CD4-positive, alpha-beta T cell (primary cell): ENCODE measurements around the gene IL22. TPM values are rescaled to one million over a fixed set of nuclear protein-coding genes. Genes with fewer than 3 reads are reported as not detected.

Experiments
- ATAC-seq: fragments of 200-7000 bp; cut with Tn5 transposase; one replicate; pipeline ENCODE4 v1.10.0; 2022; ENCODE audit warnings: mild to moderate bottlenecking; ENCODE audit not compliant: poor library complexity
- CTCF ChIA-PET: fragments of 350-600 bp; sonication (Branson Sonifier 250); formaldehyde crosslinking; loops from one replicate; lab custom pipeline; 2021; ENCODE audit warnings: antibody characterized with exemption, inconsistent platforms; lab: Charles Lee
- POLR2A ChIA-PET: fragments of 350-600 bp; sonication (Branson Sonifier 250); formaldehyde crosslinking; loops from one replicate; lab custom pipeline; 2021; ENCODE audit warnings: antibody characterized with exemption, inconsistent platforms; lab: Charles Lee
- DNase-seq, 14 experiments: peaks; one replicate each; pipeline ENCODE4 v3.0.0-alpha.2; 2013 to 2020; ENCODE audit warnings: mixed read lengths in 2 of 14
- H3K27ac ChIP-seq, 2 donors: one replicate each; pipeline versions ENCODE4 v1.5.1 to v1.7.0; 2013; ENCODE audit warnings: low read length in 2 of 2, low read depth in 1 of 2, mild to moderate bottlenecking in 1 of 2
- H3K27me3 ChIP-seq, 2 experiments: 1 replicate in 1 of 2; 2 replicates in 1 of 2; pipeline versions ENCODE4 v1.6.1 to v1.7.0; 2013; ENCODE audit warnings: low read length in 2 of 2, control low read depth in 1 of 2, mild to moderate bottlenecking in 1 of 2, moderate library complexity in 1 of 2; ENCODE audit not compliant: insufficient read depth in 2 of 2, control insufficient read depth in 1 of 2
- H3K36me3 ChIP-seq: one replicate; pipeline ENCODE4 v1.6.1; 2013; ENCODE audit warnings: low read length, control low read depth; ENCODE audit not compliant: insufficient read depth
- H3K4me1 ChIP-seq: one replicate; pipeline ENCODE4 v1.6.1; 2013; ENCODE audit warnings: low read length, control low read depth; ENCODE audit not compliant: insufficient read depth
- H3K4me3 ChIP-seq: one replicate; pipeline ENCODE4 v1.5.1; 2013; ENCODE audit warnings: mild to moderate bottlenecking, low read length, moderate library complexity
- H3K9me3 ChIP-seq, 2 experiments: 1 replicate in 1 of 2; 2 replicates in 1 of 2; pipeline versions ENCODE4 v1.6.1 to v1.7.0; 2013; ENCODE audit warnings: low read length in 2 of 2, mild to moderate bottlenecking in 2 of 2, control low read depth in 1 of 2, moderate library complexity in 1 of 2; ENCODE audit not compliant: control insufficient read depth in 1 of 2, insufficient read depth in 1 of 2
- H3K27ac Mint-ChIP-seq: one replicate; pipeline ENCODE4 v1.8.0; 2020; ENCODE audit warnings: mixed read lengths
- H3K27me3 Mint-ChIP-seq: one replicate; pipeline ENCODE4 v1.8.0; 2021; ENCODE audit warnings: mixed read lengths
- H3K36me3 Mint-ChIP-seq: one replicate; pipeline ENCODE4 v1.8.0; 2021; ENCODE audit warnings: low read depth, mixed read lengths
- H3K4me1 Mint-ChIP-seq: one replicate; pipeline ENCODE4 v1.8.0; 2021; ENCODE audit warnings: low read depth, mixed read lengths
- H3K4me3 Mint-ChIP-seq: one replicate; pipeline ENCODE4 v1.8.0; 2020; ENCODE audit warnings: mild to moderate bottlenecking, mixed read lengths
- H3K9me3 Mint-ChIP-seq: one replicate; pipeline ENCODE4 v1.8.0; 2020; ENCODE audit warnings: mixed read lengths
- intact Hi-C, 2 experiments: fragments of 100-400 bp; cut with DNase I in 1 of 2; cut with micrococcal nuclease in 1 of 2; formaldehyde crosslinking; loops; one replicate each; pipeline versions ENCODE4 v1.15.1 to v1.9.0; 2023 to 2025; cut with DNase I, micrococcal nuclease
- total RNA-seq, 174 experiments: library from RNA in 2 of 174; stranded (reverse) in 2 of 174; gene quantifications; one replicate each; pipeline ENCODE4 v1.2.3 and lab custom pipeline; 2021 to 2026
- TF ChIP-seq, protein P1 (sequence below): fragments of 200-600 bp; IDR thresholded peaks from one replicate; pipeline ENCODE4 v1.8.0; 2022; ENCODE audit warnings: antibody characterized with exemption, mild to moderate bottlenecking

The IL22 gene
- total RNA-seq, 2 experiments from 2014 or later = not detected

DNA sequence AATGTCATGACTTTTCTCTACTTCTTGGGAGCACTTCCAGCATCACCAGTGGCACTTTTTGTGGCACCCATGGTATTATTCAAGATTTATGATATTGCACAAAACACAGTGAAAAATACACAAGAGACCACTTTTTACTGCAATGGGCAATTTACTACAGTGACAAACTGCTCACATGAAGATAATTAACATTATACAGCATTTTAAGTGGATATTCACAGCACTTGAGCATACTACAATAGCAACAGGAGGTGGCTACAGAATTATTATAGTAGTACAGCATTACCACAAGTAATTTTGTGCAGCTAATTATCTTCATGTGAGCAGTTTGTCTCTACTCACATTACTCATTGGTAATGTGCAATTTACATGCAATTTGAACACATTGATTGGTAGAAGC, 46.1 kb downstream of the IL22 start:
- ATAC-seq (no peak), DNase-seq (no peak)
- Histone ChIP-seq H3K27me3 (no peaks in the 10 kb centered on the region), H3K27ac (no peak overlapping the region), H3K4me1 (peaks cover 14% of the 10 kb centered on the region), H3K4me3 (no peak overlapping the region), H3K36me3 (no peaks in the 10 kb centered on the region), H3K9me3 (no peaks in the 10 kb centered on the region)
- CTCF ChIA-PET = no interaction called here
- intact Hi-C loops = no loop called here
- Mint-ChIP-seq H3K36me3 (no peaks in the 10 kb centered on the region), H3K9me3 (peaks cover 3% of the 10 kb centered on the region), H3K4me3 (no peak overlapping the region), H3K4me1 (peaks cover 27% of the 10 kb centered on the region), H3K27me3 (peaks cover 3% of the 10 kb centered on the region), H3K27ac (no peak overlapping the region)
- TF ChIP-seq, protein P1, sequence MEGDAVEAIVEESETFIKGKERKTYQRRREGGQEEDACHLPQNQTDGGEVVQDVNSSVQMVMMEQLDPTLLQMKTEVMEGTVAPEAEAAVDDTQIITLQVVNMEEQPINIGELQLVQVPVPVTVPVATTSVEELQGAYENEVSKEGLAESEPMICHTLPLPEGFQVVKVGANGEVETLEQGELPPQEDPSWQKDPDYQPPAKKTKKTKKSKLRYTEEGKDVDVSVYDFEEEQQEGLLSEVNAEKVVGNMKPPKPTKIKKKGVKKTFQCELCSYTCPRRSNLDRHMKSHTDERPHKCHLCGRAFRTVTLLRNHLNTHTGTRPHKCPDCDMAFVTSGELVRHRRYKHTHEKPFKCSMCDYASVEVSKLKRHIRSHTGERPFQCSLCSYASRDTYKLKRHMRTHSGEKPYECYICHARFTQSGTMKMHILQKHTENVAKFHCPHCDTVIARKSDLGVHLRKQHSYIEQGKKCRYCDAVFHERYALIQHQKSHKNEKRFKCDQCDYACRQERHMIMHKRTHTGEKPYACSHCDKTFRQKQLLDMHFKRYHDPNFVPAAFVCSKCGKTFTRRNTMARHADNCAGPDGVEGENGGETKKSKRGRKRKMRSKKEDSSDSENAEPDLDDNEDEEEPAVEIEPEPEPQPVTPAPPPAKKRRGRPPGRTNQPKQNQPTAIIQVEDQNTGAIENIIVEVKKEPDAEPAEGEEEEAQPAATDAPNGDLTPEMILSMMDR = no peak
- POLR2A ChIA-PET = no interaction called here

DNA sequence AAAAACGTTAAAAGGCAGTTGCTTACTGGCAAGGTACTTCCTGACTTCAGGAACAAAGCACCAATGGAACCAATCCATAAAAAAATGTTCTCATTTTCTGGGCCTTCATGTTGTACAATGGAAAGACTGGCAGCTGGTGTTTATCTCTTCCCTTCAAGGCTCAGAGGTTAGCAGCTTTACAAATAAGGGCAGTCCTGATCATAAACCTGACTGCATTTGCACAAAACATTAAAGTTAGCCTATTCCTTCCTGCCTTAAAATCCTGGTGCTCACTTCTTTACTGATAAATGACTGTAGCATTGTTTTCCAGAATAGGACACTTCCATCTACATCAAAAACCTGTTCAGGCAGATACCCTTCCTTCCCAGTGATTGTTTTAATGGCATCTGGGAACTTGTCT, 47.0 kb downstream of the IL22 start:
- Histone ChIP-seq H3K4me3 (no peak overlapping the region), H3K36me3 (no peaks in the 10 kb centered on the region), H3K4me1 (peaks cover 14% of the 10 kb centered on the region), H3K27ac (no peak overlapping the region), H3K9me3 (no peaks in the 10 kb centered on the region), H3K27me3 (no peaks in the 10 kb centered on the region)
- no peak for ATAC-seq
- H3K4me1 Mint-ChIP-seq = peaks cover 24% of the 10 kb centered on the region
- no peak overlapping the region for H3K27ac Mint-ChIP-seq
- no peaks in the 10 kb centered on the region for H3K36me3 Mint-ChIP-seq
- DNase-seq = no peak
- ChIA-PET POLR2A (no interaction called here), CTCF (no interaction called here)
- no peaks in the 10 kb centered on the region for H3K9me3 Mint-ChIP-seq
- intact Hi-C loops = no loop called here
- peaks cover 3% of the 10 kb centered on the region for H3K27me3 Mint-ChIP-seq
- TF ChIP-seq, protein P1 = no peak
- no peak overlapping the region for H3K4me3 Mint-ChIP-seq

DNA sequence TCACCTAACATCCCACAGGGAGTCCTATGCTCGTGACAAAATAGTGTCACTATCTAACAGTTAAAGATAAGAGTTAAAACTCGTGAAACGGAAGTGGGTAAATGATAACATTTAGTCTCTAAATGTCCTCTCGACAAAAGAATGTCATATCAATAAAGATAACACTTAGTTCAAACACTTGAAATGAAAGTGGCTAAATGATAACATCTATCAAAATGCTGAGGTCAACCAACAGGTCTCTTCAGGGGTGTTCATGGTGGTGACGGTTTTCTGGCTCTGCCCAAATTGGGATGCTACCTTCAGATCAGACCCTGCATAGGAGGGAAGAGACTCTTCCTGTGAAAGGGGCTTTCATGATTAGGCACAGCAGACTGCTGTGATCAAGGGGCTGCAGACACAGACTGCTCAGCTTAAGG, 49.9 kb downstream of the IL22 start:
- intact Hi-C loops = no loop called here
- no peaks in the 10 kb centered on the region for H3K27me3 ChIP-seq
- H3K36me3 ChIP-seq = no peaks in the 10 kb centered on the region
- peak; percentile 34 for ATAC-seq
- peaks cover 36% of the 10 kb centered on the region for H3K4me1 Mint-ChIP-seq
- no peak overlapping the region for H3K4me3 Mint-ChIP-seq
- no peaks in the 10 kb centered on the region for H3K27me3 Mint-ChIP-seq
- H3K9me3 Mint-ChIP-seq = no peaks in the 10 kb centered on the region
- H3K27ac ChIP-seq = no peak overlapping the region
- no peak overlapping the region for H3K27ac Mint-ChIP-seq
- H3K9me3 ChIP-seq = no peaks in the 10 kb centered on the region
- no peaks in the 10 kb centered on the region for H3K36me3 Mint-ChIP-seq
- ChIA-PET CTCF (no interaction called here), POLR2A (no interaction called here)
- H3K4me3 ChIP-seq = no peak overlapping the region
- H3K4me1 ChIP-seq = peaks cover 26% of the 10 kb centered on the region
- DNase-seq = peak in 3 of 14 experiments; percentile 10 to 40 (median 21)
- TF ChIP-seq, protein P1 = no peak
